Stimulated activated memory B cell treated with anti-CD40 and anti-IgM and Interleukin-4, amounts not matched to agents 10 μg/mL and 1 μg/mL and 100 μg/mL, for 72 hours (primary cell): ENCODE measurements around the gene MED12.
A peak's percentile ranks its signal among the peaks of the same experiment; 100 is the strongest.
"Not testable (repeated sequence)": the region's sequence is repeated elsewhere in the genome, so short reads cannot be mapped to it uniquely, and the experiment has no call there.

Source experiments
- ATAC-seq: fragments of 150-1000 bp; cut with Tn5 transposase; 2 replicates; pipeline ENCODE4 v1.10.0; 2021
- H3K27ac Mint-ChIP-seq: one replicate; pipeline ENCODE4 v1.8.0; 2022; ENCODE audit warnings: mild to moderate bottlenecking, mixed read lengths
- H3K27me3 Mint-ChIP-seq: one replicate; pipeline ENCODE4 v1.8.0; 2022; ENCODE audit warnings: mixed read lengths
- H3K36me3 Mint-ChIP-seq: one replicate; pipeline ENCODE4 v1.8.0; 2022; ENCODE audit warnings: mixed read lengths
- H3K4me1 Mint-ChIP-seq: one replicate; pipeline ENCODE4 v1.8.0; 2022; ENCODE audit warnings: mixed read lengths
- H3K4me3 Mint-ChIP-seq: one replicate; pipeline ENCODE4 v1.8.0; 2022; ENCODE audit warnings: mild to moderate bottlenecking, moderate library complexity, mixed read lengths
- H3K9me3 Mint-ChIP-seq: one replicate; pipeline ENCODE4 v1.8.0; 2022; ENCODE audit warnings: mixed read lengths

The MED12 gene

GRCh38 chrX:71167031-71167781 is 48.8 kb downstream of the MED12 start:
- H3K9me3 Mint-ChIP-seq: no peaks in the 10 kb centered on the region
- H3K27ac Mint-ChIP-seq: no peak overlapping the region
- H3K27me3 Mint-ChIP-seq: no peaks in the 10 kb centered on the region
- peaks cover 30% of the 10 kb centered on the region for H3K36me3 Mint-ChIP-seq
- ATAC-seq: no peak
- H3K4me1 Mint-ChIP-seq: peaks cover 31% of the 10 kb centered on the region
- no peak overlapping the region for H3K4me3 Mint-ChIP-seq

- no peak for ATAC-seq
- Mint-ChIP-seq H3K9me3 (no peaks in the 10 kb centered on the region), H3K36me3 (peaks cover 23% of the 10 kb centered on the region), H3K27ac (no peak overlapping the region), H3K4me1 (peaks cover 26% of the 10 kb centered on the region), H3K4me3 (no peak overlapping the region), H3K27me3 (no peaks in the 10 kb centered on the region)
These were observed 49.7 kb downstream of the MED12 start for GRCh38 chrX:71168134-71168533.

DNA sequence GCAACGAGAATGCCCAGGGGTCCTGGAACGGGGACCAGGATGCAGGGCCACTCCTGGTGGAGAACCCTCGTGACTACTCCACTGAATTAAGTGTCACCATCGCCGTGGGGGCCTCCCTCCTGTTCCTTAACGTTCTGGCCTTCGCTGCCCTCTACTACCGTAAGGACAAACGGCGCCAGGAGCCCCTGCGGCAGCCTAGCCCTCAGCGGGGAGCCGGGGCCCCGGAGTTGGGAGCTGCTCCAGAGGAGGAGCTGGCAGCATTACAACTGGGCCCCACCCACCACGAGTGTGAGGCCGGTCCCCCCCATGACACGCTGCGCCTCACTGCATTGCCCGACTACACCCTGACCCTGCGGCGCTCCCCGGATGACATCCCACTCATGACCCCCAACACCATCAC is 51.2 kb downstream of the MED12 start:
- no peak overlapping the region for H3K4me3 Mint-ChIP-seq
- no peaks in the 10 kb centered on the region for H3K27me3 Mint-ChIP-seq
- H3K9me3 Mint-ChIP-seq: no peaks in the 10 kb centered on the region
- no peak for ATAC-seq
- H3K27ac Mint-ChIP-seq: peak overlapping the region; percentile 44
- peaks cover 22% of the 10 kb centered on the region for H3K4me1 Mint-ChIP-seq
- peaks cover 27% of the 10 kb centered on the region for H3K36me3 Mint-ChIP-seq

DNA sequence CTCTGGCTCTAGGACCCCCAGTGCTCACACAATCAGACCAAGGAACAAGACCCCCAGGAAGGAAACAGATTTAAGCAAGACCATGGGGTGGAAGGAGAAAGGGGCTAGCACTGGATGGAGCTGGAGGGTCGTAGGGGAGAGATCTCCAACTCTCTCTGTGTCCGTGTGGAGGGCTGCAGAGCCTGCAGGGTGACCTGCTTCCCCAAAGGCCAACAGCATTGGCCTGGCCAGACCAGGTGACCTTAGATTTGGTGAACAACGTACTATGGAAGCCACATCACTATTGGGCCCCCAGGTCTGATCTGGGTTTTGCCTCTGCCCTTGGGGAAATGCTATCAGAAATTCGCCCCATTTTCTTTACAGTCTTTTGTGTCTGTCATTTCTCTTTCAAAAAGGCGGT is 52.3 kb downstream of the MED12 start:
- no peaks in the 10 kb centered on the region for H3K9me3 Mint-ChIP-seq
- H3K27ac Mint-ChIP-seq: no peak overlapping the region
- peaks cover 22% of the 10 kb centered on the region for H3K4me1 Mint-ChIP-seq
- no peaks in the 10 kb centered on the region for H3K27me3 Mint-ChIP-seq
- no peak overlapping the region for H3K4me3 Mint-ChIP-seq
- ATAC-seq: no peak
- peaks cover 30% of the 10 kb centered on the region for H3K36me3 Mint-ChIP-seq

DNA sequence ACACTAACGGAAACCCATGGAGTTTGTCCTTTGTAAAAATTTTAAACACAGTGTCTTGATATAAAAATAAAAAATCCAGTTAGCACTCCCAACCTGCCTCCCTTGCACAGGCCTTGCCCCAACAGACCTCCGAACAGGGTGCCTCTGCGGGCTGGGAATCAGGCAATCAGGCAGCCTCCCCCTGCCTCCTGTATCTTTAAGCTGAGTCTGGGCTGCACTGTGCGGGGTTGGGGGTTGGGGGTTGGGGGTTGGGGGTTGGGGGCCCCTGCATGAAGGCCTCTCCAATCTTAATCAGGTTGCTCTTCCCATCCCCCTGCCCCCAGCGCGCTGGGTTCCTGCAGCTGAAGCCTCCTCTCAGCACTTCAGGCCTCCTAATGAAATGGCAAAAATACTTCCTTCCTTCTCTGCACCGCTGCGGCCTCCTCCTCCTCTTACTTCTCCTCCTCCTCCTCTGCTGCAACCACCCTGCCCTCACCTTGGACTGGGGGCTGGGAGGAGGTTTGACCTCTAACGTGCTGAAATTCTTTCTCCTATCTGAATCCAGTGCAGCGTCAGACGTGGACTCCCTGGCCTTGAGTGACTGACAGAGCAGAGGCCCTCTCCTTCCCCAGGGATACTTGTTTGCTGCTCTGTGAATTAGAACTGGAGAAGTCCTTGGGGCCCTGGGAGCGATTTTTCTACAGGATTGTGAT is 52.9 kb downstream of the MED12 start:
- Mint-ChIP-seq H3K27ac (peak overlapping the region; percentile 60), H3K4me3 (no peak overlapping the region), H3K4me1 (peaks cover 22% of the 10 kb centered on the region), H3K27me3 (no peaks in the 10 kb centered on the region), H3K36me3 (peaks cover 30% of the 10 kb centered on the region), H3K9me3 (no peaks in the 10 kb centered on the region)
- ATAC-seq: no peak

- Mint-ChIP-seq H3K36me3 (peaks cover 31% of the 10 kb centered on the region), H3K9me3 (no peaks in the 10 kb centered on the region), H3K4me1 (peaks cover 16% of the 10 kb centered on the region), H3K27me3 (no peaks in the 10 kb centered on the region), H3K27ac (no peak overlapping the region), H3K4me3 (no peak overlapping the region)
- ATAC-seq: no peak
These were observed 55.0 kb downstream of the MED12 start for GRCh38 chrX:71173440-71173839.

DNA sequence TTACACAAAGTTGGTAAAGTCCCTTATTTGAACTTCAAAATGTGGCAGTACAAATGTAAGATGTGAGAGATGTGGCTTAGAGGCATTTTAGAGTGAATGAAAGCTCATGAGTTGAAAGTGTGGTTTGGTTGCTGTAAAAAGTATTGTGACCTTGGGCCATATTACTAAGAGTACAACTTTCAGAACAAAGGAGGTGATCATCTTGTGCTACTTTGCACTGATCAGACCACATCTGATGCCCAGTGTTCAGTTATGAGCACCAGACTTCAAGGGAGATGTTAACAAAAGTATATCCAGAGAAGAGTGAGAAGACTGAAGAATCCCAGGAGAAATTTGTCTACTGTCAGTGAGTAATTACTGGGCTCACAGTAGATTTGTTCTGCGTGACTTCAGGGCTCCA is 56.4 kb downstream of the MED12 start:
- H3K4me1 Mint-ChIP-seq: peaks cover 10% of the 10 kb centered on the region
- no peak for ATAC-seq
- no peak overlapping the region for H3K4me3 Mint-ChIP-seq
- no peaks in the 10 kb centered on the region for H3K9me3 Mint-ChIP-seq
- no peaks in the 10 kb centered on the region for H3K27me3 Mint-ChIP-seq
- peaks cover 31% of the 10 kb centered on the region for H3K36me3 Mint-ChIP-seq
- no peak overlapping the region for H3K27ac Mint-ChIP-seq

- Mint-ChIP-seq H3K4me3 (no peak overlapping the region), H3K27ac (no peak overlapping the region), H3K4me1 (peaks cover 6% of the 10 kb centered on the region), H3K9me3 (no peaks in the 10 kb centered on the region), H3K27me3 (no peaks in the 10 kb centered on the region), H3K36me3 (peaks cover 31% of the 10 kb centered on the region)
- no peak for ATAC-seq
These were observed 57.1 kb downstream of the MED12 start for GRCh38 chrX:71175531-71175930.

GRCh38 chrX:71177327-71177726 is 58.9 kb downstream of the MED12 start:
- no peak overlapping the region for H3K27ac Mint-ChIP-seq
- no peak for ATAC-seq
- H3K27me3 Mint-ChIP-seq: no peaks in the 10 kb centered on the region
- H3K4me1 Mint-ChIP-seq: peaks cover under 1% of the 10 kb centered on the region
- peaks cover 24% of the 10 kb centered on the region for H3K36me3 Mint-ChIP-seq
- H3K9me3 Mint-ChIP-seq: no peaks in the 10 kb centered on the region
- no peak overlapping the region for H3K4me3 Mint-ChIP-seq

GRCh38 chrX:71178908-71179307 is 60.5 kb downstream of the MED12 start:
- ATAC-seq: no peak
- H3K27ac Mint-ChIP-seq: no peak overlapping the region

GRCh38 chrX:71180579-71181265 is 62.3 kb downstream of the MED12 start:
- not testable (repeated sequence) for H3K4me1 Mint-ChIP-seq, ATAC-seq, H3K27ac Mint-ChIP-seq, H3K9me3 Mint-ChIP-seq, H3K36me3 Mint-ChIP-seq, H3K27me3 Mint-ChIP-seq
- peak overlapping the region; percentile 50 for H3K4me3 Mint-ChIP-seq

More at GRCh38 chrX:71178908-71179307, 60.5 kb downstream of the MED12 start:
- Mint-ChIP-seq H3K27me3 (no peaks in the 10 kb centered on the region), H3K4me3 (no peak overlapping the region), H3K36me3 (peaks cover 18% of the 10 kb centered on the region), H3K4me1 (peaks cover 6% of the 10 kb centered on the region), H3K9me3 (no peaks in the 10 kb centered on the region)

DNA sequence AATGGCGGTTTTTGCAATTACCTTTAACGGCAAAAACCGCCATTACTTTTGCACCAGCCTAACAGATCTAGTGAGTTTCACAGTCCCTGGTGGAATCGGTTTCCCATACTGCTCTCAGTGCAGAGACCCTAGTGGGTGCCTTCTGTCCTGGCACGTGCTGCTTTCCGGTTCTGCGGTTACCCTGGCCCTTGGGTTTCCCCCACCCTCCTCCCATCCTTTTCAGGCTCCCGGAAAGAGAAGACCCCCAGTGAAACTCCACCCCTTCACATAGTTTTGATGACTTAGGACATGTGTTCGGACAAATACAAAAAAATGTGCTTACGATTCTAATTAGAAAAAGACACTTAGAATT is 63.1 kb downstream of the MED12 start:
- Mint-ChIP-seq H3K27me3 (no peaks in the 10 kb centered on the region), H3K9me3 (no peaks in the 10 kb centered on the region), H3K4me3 (peak overlapping the region; percentile 91), H3K27ac (peak overlapping the region; percentile 92), H3K36me3 (peaks cover 9% of the 10 kb centered on the region), H3K4me1 (peaks cover 6% of the 10 kb centered on the region)
- peak; percentile 68 for ATAC-seq

- Mint-ChIP-seq H3K27me3 (no peaks in the 10 kb centered on the region), H3K9me3 (no peaks in the 10 kb centered on the region), H3K36me3 (peaks cover 5% of the 10 kb centered on the region), H3K27ac (peak overlapping the region; percentile 92), H3K4me1 (peaks cover 6% of the 10 kb centered on the region), H3K4me3 (peak overlapping the region; percentile 91)
- peak; percentile 96 for ATAC-seq
These were observed 63.8 kb downstream of the MED12 start for GRCh38 chrX:71181910-71182799.

DNA sequence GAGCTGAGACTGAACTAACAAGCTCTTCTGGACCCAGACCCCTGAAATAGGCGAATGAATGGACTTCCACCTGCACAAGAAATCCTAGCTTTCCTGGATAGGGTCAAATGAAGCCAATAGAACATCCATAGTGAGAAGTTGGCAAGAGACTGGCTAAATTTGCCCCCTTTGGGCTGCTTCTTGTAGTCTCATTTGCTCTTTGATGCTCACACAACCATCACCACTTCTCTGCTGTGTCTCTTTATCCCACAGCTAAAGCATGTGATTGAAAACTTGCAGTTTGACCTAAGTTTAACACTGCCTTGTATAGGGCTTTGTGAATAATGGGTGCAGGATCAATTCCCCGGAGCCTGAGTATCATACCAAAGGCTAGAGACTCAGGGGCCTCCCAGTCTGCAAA is 64.5 kb downstream of the MED12 start:
- peaks cover 6% of the 10 kb centered on the region for H3K4me1 Mint-ChIP-seq
- H3K27me3 Mint-ChIP-seq: no peaks in the 10 kb centered on the region
- H3K36me3 Mint-ChIP-seq: no peaks in the 10 kb centered on the region
- H3K4me3 Mint-ChIP-seq: peak overlapping the region; percentile 91
- ATAC-seq: no peak
- peak overlapping the region; percentile 92 for H3K27ac Mint-ChIP-seq
- H3K9me3 Mint-ChIP-seq: no peaks in the 10 kb centered on the region

- Mint-ChIP-seq H3K27ac (no peak overlapping the region), H3K9me3 (no peaks in the 10 kb centered on the region), H3K27me3 (no peaks in the 10 kb centered on the region), H3K4me1 (peaks cover 6% of the 10 kb centered on the region), H3K36me3 (no peaks in the 10 kb centered on the region), H3K4me3 (no peak overlapping the region)
- ATAC-seq: no peak
These were observed 64.9 kb downstream of the MED12 start for GRCh38 chrX:71183341-71183740.
